Urinary bladder (tissue), 4 donors: ENCODE measurements around the gene BMPER. TPM values are rescaled to one million over a fixed set of nuclear protein-coding genes. Genes with fewer than 3 reads are reported as not detected.

Source experiments
- DNase-seq: peaks from one replicate; pipeline ENCODE4 v3.0.0-alpha.2; 2015; ENCODE audit errors: extremely low spot score
- H3K27ac ChIP-seq: one replicate; pipeline ENCODE4 v1.5.1; 2013; ENCODE audit warnings: low read depth, mild to moderate bottlenecking, moderate library complexity
- H3K36me3 ChIP-seq: one replicate; pipeline ENCODE4 v1.6.1; 2013; ENCODE audit warnings: mild to moderate bottlenecking, moderate library complexity; ENCODE audit not compliant: insufficient read depth
- H3K4me1 ChIP-seq: one replicate; pipeline ENCODE4 v1.6.1; 2013; ENCODE audit warnings: mild to moderate bottlenecking, moderate library complexity; ENCODE audit not compliant: insufficient read depth
- H3K4me3 ChIP-seq: one replicate; pipeline ENCODE4 v1.5.1; 2013; ENCODE audit warnings: low read depth, low read length
- WGBS: extraction: QIAGEN DNeasy Blood & Tissue Kit; methylation state at CpG from one replicate; pipeline ENCODE4 v1.1.7; 2013; 5-methylcytosine and 5-hydroxymethylcytosine counted together
- polyA plus RNA-seq: library from polyadenylated mRNA; stranded (reverse); fragments of 200-250 nt; gene quantifications from one replicate; pipeline ENCODE4 v1.2.3, GENCODE V29; 2013
- total RNA-seq: library from RNA; depleted of rRNA; stranded (reverse); fragments of >200 nt; gene quantifications from one replicate; pipeline ENCODE4 v1.2.3, GENCODE V29; 2014
- donor health status: healthy with polysubstance abuse.
- donor health status: healthy.

The BMPER gene
- total and polyA plus RNA-seq, 2 donors = 3.5 to 18.9 TPM

DNA sequence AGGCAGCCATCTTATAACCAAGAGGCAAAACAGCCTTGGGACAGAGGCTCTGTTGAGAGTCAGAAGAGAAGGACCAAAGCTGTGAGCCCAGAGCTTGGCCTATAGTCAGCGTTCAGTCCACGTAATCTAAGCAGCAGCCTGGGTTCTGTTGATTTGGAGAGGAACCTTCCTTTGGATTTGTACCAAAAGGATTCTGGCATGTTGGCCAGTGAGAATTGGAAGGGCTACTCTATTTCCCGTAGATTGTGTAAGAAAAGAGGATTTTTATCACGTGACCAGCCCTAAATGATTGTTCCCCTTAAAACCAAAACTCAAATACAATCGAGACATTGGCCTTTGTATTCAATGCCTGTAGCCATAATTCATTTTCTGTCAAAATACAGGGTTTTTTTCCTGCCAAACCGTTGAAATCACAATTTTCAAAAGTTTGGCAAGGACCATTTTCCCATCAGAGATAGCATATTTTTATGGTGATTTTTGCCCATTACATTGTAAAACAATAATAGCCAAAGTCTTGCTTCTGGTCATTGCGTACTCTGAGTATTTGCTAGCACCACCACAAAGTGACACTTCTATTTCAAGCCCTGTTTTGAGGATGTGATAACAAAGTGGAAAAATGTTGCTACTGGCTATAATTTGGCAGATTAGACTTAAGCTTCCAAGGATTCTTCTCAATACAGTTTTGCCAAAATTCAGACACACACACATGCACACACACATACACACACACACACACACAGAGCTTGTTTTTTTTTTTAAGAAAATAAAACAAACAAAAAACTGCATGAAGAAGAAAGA, 23.1 kb upstream of the BMPER start:
- WGBS = 67% methylated on average over 7 of the region's 7 CpGs
- H3K27ac ChIP-seq = no peak overlapping the region

DNA sequence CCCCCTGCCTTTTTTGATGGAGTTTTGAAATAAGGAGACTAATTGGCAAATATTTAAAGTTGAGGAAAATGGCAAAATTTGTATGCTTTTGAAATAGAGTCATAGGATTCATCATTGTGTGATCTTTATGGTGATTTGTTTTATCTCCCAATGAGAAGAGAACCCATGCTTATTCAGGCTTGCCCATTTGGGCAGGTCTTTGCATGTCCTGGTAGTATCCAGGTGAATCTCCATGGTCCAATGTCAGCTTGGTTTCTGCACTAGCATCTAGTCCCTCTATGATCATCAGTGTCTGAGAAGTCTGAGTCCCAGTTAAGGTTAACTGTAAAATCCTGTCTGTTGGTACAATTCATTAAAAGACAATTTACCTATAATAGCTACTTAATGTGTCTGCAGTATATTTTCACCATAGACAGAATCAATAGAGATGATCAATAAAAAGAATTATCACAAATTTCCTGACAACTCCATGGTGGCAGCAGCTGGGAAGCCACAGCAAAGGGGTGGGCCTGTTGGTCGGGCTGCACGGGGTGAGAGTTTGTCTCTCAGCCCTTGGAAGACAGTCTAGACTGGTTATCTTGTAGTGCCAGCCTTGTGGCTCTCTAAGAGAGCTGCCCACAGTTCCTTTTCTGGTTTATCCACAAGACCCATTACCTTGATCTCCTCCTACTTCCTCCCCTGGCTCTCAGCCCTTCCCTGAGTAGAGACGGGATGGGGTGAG, 22.2 kb upstream of the BMPER start:
- Histone ChIP-seq H3K36me3 (no peaks in the 10 kb centered on the region), H3K4me1 (no peaks in the 10 kb centered on the region), H3K27ac (no peak overlapping the region), H3K4me3 (no peak overlapping the region)
- no peak for DNase-seq
- 66% methylated on average over 3 of the region's 3 CpGs for WGBS

More for the DNA sequence above, 23.1 kb upstream of the BMPER start:
- Histone ChIP-seq H3K36me3 (no peaks in the 10 kb centered on the region), H3K4me1 (no peaks in the 10 kb centered on the region), H3K4me3 (no peak overlapping the region)
- no peak for DNase-seq

DNA sequence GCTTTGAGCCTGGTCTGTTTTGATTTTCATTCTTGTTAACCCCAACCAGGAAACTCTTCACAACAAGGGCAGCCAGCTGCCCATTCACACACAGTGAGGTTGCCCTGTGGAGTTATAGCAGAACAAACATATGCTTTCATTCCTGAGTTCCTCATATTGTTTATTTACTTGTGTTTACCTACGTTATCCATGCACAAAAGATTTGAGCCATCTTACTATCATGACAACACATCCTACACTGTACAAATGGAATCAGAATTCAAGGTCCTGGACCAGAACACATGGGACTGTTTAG, 21.7 kb upstream of the BMPER start:
- Histone ChIP-seq H3K27ac (no peak overlapping the region), H3K36me3 (no peaks in the 10 kb centered on the region), H3K4me3 (no peak overlapping the region), H3K4me1 (no peaks in the 10 kb centered on the region)
- WGBS = 66% methylated on average over 1 of the region's 1 CpG
- no peak for DNase-seq

DNA sequence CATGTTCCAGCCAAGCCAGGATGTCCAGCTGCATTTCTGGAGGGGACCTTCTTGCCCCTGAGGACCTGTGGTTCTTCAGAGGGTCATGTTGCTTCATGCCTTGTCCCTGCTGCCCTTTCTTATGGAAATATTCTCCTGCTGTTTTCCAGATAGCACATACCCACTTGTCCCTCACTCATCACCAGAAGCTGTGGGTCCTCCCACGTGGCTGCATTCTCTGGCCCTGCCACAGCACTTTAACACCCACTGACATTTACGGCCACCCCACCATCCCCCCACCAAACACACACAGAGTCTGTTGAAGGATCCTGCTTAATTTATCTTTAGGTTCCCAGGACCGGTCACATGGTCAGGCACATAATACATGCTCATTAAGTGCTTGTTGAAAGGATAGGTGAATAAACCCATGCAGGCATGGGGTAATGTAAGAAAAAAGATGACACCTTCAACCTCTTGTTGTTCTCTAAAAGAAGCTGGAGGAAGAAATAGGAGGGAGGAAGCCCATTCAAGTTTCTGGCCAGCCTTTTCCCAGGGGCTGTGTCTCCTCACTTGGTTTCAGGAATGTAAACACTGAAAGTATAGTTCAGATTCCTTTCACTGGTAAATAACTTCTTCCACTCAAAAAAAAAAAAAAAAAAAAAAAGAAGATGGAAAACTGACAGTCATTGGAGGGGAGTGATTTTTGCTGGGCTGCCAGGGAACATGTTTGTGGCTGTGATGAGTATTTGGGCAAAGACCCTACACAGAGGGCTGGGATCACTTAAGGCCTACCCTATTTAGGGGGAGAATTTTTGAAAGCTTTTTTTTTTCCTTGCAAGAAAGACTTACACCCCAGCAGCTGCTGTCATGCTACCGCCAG, 19.8 kb upstream of the BMPER start:
- DNase-seq = no peak
- Histone ChIP-seq H3K4me1 (no peaks in the 10 kb centered on the region), H3K4me3 (no peak overlapping the region), H3K36me3 (no peaks in the 10 kb centered on the region), H3K27ac (no peak overlapping the region)
- 80% methylated on average over 4 of the region's 4 CpGs for WGBS

DNA sequence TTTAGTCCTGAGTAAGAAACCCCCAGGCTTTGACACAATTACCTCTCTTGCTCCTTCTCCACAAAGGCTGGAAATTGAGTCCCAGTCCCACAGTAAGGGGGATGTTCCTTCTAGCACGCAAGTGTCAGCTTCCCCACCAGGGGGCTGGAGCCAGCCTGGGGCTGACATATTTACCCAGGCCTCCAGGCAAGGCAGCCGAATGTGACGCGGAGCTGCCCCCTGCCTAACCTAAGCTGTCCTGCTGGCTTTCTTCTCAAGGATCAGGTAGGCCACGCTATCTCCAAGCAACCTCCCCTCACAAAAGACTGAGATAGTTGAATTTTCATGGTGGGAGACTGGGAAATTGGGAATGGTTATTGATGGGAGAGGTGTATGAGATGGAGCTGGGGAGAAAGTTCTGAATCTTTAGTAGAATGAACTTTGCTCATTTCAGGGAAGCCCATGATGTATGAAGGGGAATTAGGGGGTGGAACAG, 19.2 kb upstream of the BMPER start:
- WGBS = 93% methylated on average over 5 of the region's 5 CpGs
- no peak overlapping the region for H3K4me3 ChIP-seq
- no peaks in the 10 kb centered on the region for H3K36me3 ChIP-seq
- H3K4me1 ChIP-seq = no peaks in the 10 kb centered on the region
- no peak overlapping the region for H3K27ac ChIP-seq
- no peak for DNase-seq

GRCh38 chr7:33887266-33887975, 17.9 kb upstream of the BMPER start:
- H3K36me3 ChIP-seq = no peaks in the 10 kb centered on the region
- no peaks in the 10 kb centered on the region for H3K4me1 ChIP-seq
- WGBS = 94% methylated on average over 5 of the region's 5 CpGs
- no peak overlapping the region for H3K4me3 ChIP-seq
- DNase-seq = no peak
- no peak overlapping the region for H3K27ac ChIP-seq

DNA sequence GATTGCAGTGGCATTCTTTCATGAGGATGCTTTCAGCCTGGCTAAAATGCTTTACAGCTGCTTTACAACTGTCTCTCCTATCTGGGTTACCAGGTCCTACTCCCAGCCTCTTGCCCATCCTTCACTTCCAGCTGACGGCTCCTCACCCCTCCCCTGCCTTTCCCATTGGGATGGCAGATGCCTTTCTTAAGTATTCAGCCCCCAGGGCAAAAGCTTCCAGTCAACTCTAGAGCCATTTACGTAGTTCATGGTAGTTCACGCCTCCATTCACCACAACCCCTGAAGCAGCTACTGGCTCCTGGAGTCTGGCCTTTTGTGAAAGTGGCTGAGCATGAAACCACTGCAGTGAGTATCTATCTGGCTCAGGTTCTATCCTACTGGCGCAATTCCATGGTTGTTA, 17.2 kb upstream of the BMPER start:
- no peak overlapping the region for H3K4me3 ChIP-seq
- H3K4me1 ChIP-seq = no peaks in the 10 kb centered on the region
- no peak for DNase-seq
- WGBS = 92% methylated on average over 4 of the region's 4 CpGs
- H3K27ac ChIP-seq = no peak overlapping the region
- H3K36me3 ChIP-seq = no peaks in the 10 kb centered on the region

GRCh38 chr7:33892945-33893344, 12.4 kb upstream of the BMPER start:
- Histone ChIP-seq H3K4me3 (no peak overlapping the region), H3K27ac (no peak overlapping the region), H3K36me3 (no peaks in the 10 kb centered on the region), H3K4me1 (no peaks in the 10 kb centered on the region)
- DNase-seq = no peak
- WGBS = 68% methylated on average over 4 of the region's 4 CpGs

- Histone ChIP-seq H3K4me1 (no peaks in the 10 kb centered on the region), H3K4me3 (no peak overlapping the region), H3K36me3 (no peaks in the 10 kb centered on the region), H3K27ac (no peak overlapping the region)
- WGBS = 79% methylated on average over 4 of the region's 4 CpGs
- no peak for DNase-seq
Observed at GRCh38 chr7:33893377-33893776, 12.0 kb upstream of the BMPER start.

GRCh38 chr7:33895025-33895804, 10.1 kb upstream of the BMPER start:
- no peak overlapping the region for H3K4me3 ChIP-seq
- H3K4me1 ChIP-seq = no peaks in the 10 kb centered on the region
- no peaks in the 10 kb centered on the region for H3K36me3 ChIP-seq
- WGBS = 19% methylated on average over 17 of the region's 17 CpGs
- DNase-seq = peak; percentile 37
- no peak overlapping the region for H3K27ac ChIP-seq

DNA sequence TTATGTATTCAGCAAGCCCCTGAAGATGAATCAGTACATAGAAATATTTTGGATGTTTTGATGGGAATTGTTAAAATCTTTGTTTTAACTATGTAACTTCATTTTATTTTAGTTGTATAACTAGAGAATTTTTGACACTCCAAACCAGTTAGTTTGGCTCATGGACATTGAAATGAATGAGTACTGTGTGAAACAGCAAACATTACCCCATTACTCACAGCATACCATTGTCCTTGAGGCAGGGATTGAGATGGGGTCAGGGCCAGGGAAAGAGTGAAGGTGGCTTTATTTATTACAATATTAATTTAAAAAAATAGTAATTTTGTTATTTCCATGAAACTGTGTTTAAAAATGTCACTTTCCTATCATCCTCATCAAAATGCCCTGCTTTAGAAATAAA, 4.8 kb upstream of the BMPER start:
- no peak for DNase-seq
- Histone ChIP-seq H3K27ac (no peak overlapping the region), H3K36me3 (no peaks in the 10 kb centered on the region), H3K4me3 (no peak overlapping the region), H3K4me1 (no peaks in the 10 kb centered on the region)

- Histone ChIP-seq H3K4me1 (no peaks in the 10 kb centered on the region), H3K4me3 (no peak overlapping the region), H3K27ac (no peak overlapping the region), H3K36me3 (no peaks in the 10 kb centered on the region)
- 95% methylated on average over 4 of the region's 4 CpGs for WGBS
- DNase-seq = no peak
Observed at GRCh38 chr7:33901199-33901598, 4.1 kb upstream of the BMPER start.

DNA sequence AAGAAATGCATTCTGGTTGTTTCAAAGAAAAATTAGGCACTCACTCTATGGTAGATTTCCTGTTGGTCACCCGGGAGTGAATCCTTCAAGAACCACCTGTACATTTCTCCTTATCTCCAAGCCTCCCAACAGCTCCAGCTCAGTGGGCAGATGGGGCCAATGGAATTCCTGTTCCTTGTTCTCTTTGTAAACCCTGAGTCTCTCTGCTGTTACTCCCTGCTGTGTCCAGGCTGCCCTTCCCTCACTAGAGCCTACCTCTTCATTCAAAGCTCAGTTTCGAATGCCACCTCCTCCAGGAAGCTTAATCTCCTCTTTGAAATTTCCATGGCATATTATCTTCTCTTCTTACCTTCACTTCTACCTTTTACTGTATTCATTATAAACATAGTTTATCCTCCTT, 3.5 kb upstream of the BMPER start:
- DNase-seq = no peak
- no peak overlapping the region for H3K27ac ChIP-seq
- WGBS = 47% methylated on average over 2 of the region's 2 CpGs
- no peak overlapping the region for H3K4me3 ChIP-seq
- no peaks in the 10 kb centered on the region for H3K36me3 ChIP-seq
- H3K4me1 ChIP-seq = no peaks in the 10 kb centered on the region
